IMR-90 (cell line): Measurements from ENCODE around the gene UPF1. TPM values are rescaled to one million over a fixed set of nuclear protein-coding genes. Genes with fewer than 3 reads are reported as not detected.

Source experiments
- ATAC-seq: fragments of 200-7000 bp; cut with Tn5 transposase; 2 replicates; pipeline ENCODE4 v1.9.1; 2020; ENCODE audit warnings: low read depth, mild to moderate bottlenecking, moderate library complexity
- BruUV-seq: library from RNA; stranded (reverse); fragments of 400-500 nt; replicated peaks from 2 replicates; lab custom pipeline; 2021; lab: Mats Ljungman, UMichigan
- CTCF ChIA-PET: fragments of 300-600 bp; formaldehyde crosslinking; extraction: SDS; loops from one replicate; lab custom pipeline; 2021; ENCODE audit warnings: antibody characterized with exemption; lab: Yijun Ruan, JAX
- POLR2A ChIA-PET: fragments of 300-600 bp; sonication (Branson Sonifier 250); formaldehyde crosslinking; loops from one replicate; lab custom pipeline; 2022; ENCODE audit warnings: antibody characterized with exemption; ENCODE audit not compliant: unreplicated experiment; lab: Charles Lee
- DNase-seq: peaks from one replicate; pipeline ENCODE4 v3.0.0; 2013
- H2AFZ ChIP-seq: replicated peaks from 2 replicates; pipeline ENCODE3; 2013; ENCODE audit warnings: low read length, mild to moderate bottlenecking; ENCODE audit not compliant: poor library complexity
- H2AK5ac ChIP-seq: 2 replicates; pipeline ENCODE4 v1.6.1; 2013; ENCODE audit warnings: low read depth, low read length, inconsistent platforms
- H2AK9ac ChIP-seq: replicated peaks from 2 replicates; pipeline ENCODE3; 2013; ENCODE audit warnings: mild to moderate bottlenecking, low read depth, low read length, moderate library complexity; ENCODE audit not compliant: poor library complexity
- H2BK120ac ChIP-seq: 2 replicates; pipeline ENCODE4 v1.6.1; 2013; ENCODE audit warnings: low read depth, low read length, inconsistent platforms
- H2BK15ac ChIP-seq: 3 replicates; pipeline ENCODE4 v1.6.1; 2013; ENCODE audit warnings: low read depth, low read length, inconsistent platforms
- H2BK20ac ChIP-seq: 2 replicates; pipeline ENCODE4 v1.6.1; 2013; ENCODE audit warnings: low read depth, mild to moderate bottlenecking, inconsistent platforms, low read length, moderate library complexity
- H2BK5ac ChIP-seq: 2 replicates; pipeline ENCODE4 v1.6.1; 2013; ENCODE audit warnings: mild to moderate bottlenecking, low read depth, low read length, inconsistent platforms; ENCODE audit not compliant: poor library complexity, severe bottlenecking
- H3K14ac ChIP-seq: replicated peaks from 2 replicates; pipeline ENCODE4 v1.6.1; 2013; ENCODE audit warnings: low read depth, low read length, inconsistent platforms
- H3K18ac ChIP-seq: 2 replicates; pipeline ENCODE4 v1.6.1; 2013; ENCODE audit warnings: low read depth, low read length, control low read depth
- H3K23ac ChIP-seq: 2 replicates; pipeline ENCODE4 v1.6.1; 2013; ENCODE audit warnings: low read depth, low read length, inconsistent platforms
- H3K27ac ChIP-seq: 2 replicates; pipeline ENCODE4 v1.5.1; 2013; ENCODE audit warnings: mild to moderate bottlenecking, control low read depth, low read length; ENCODE audit not compliant: insufficient read depth
- H3K27me3 ChIP-seq: 2 replicates; pipeline ENCODE4 v1.6.1; 2013; ENCODE audit warnings: low read length; ENCODE audit not compliant: control insufficient read depth, insufficient read depth
- H3K36me3 ChIP-seq: 2 replicates; pipeline ENCODE4 v1.6.1; 2013; ENCODE audit warnings: low read length, mixed read lengths; ENCODE audit not compliant: control insufficient read depth, insufficient read depth
- H3K4ac ChIP-seq: 2 replicates; pipeline ENCODE4 v1.6.1; 2013; ENCODE audit warnings: low read depth, low read length, inconsistent platforms
- H3K4me1 ChIP-seq: 2 replicates; pipeline ENCODE4 v1.6.1; 2013; ENCODE audit warnings: low read length, mixed read lengths; ENCODE audit not compliant: control insufficient read depth, insufficient read depth
- H3K4me2 ChIP-seq: 2 replicates; pipeline ENCODE4 v1.6.1; 2013; ENCODE audit warnings: low read depth, mild to moderate bottlenecking, control low read depth, low read length, moderate library complexity
- H3K4me3 ChIP-seq: 2 replicates; pipeline ENCODE4 v1.5.1; 2013; ENCODE audit warnings: low read depth, mild to moderate bottlenecking, control low read depth, low read length, moderate library complexity; ENCODE audit not compliant: insufficient read depth
- H3K56ac ChIP-seq: 2 replicates; pipeline ENCODE4 v1.6.1; 2013; ENCODE audit warnings: low read length, inconsistent platforms; ENCODE audit not compliant: insufficient read depth; ENCODE audit errors: extremely low read depth
- H3K79me1 ChIP-seq, 2 experiments: 2 replicates each; pipeline ENCODE4 v1.6.1; 2013; ENCODE audit warnings: low read length in 2 of 2, inconsistent platforms in 1 of 2, low read depth in 1 of 2
- H3K9ac ChIP-seq: 2 replicates; pipeline ENCODE4 v1.6.1; 2013; ENCODE audit warnings: low read depth, low read length, control low read depth
- H3K9me1 ChIP-seq: 2 replicates; pipeline ENCODE4 v1.6.1; 2013; ENCODE audit warnings: low read length, inconsistent platforms; ENCODE audit not compliant: insufficient read depth
- H3K9me3 ChIP-seq: 2 replicates; pipeline ENCODE4 v1.6.1; 2013; ENCODE audit warnings: low read length; ENCODE audit not compliant: control insufficient read depth, insufficient read depth
- H4K20me1 ChIP-seq: 2 replicates; pipeline ENCODE4 v1.6.1; 2013; ENCODE audit warnings: low read length, inconsistent platforms; ENCODE audit not compliant: insufficient read depth
- H4K5ac ChIP-seq: 2 replicates; pipeline ENCODE4 v1.6.1; 2013; ENCODE audit warnings: mild to moderate bottlenecking, low read depth, low read length, control low read depth
- H4K8ac ChIP-seq, 2 experiments: 2 replicates each; pipeline ENCODE4 v1.6.1; 2013; ENCODE audit warnings: low read depth in 2 of 2, low read length in 2 of 2, control low read depth in 1 of 2, inconsistent platforms in 1 of 2
- H4K91ac ChIP-seq: 2 replicates; pipeline ENCODE4 v1.6.1; 2013; ENCODE audit warnings: low read depth, low read length, inconsistent platforms; ENCODE audit not compliant: insufficient read depth
- BHLHE40 ChIP-seq: fragments of 150-350 bp; IDR thresholded peaks from 2 replicates; pipeline ENCODE4 v1.6.1; 2016; ENCODE audit warnings: mild to moderate bottlenecking, low read depth, low read length
- CHD1 ChIP-seq: IDR thresholded peaks from 2 replicates; pipeline ENCODE4 v1.6.1; 2012; ENCODE audit warnings: low read depth, low read length, improper control_type of control experiment
- CTCF ChIP-seq: conservative IDR thresholded peaks from 2 replicates; pipeline ENCODE4 v1.5.1; 2012; ENCODE audit warnings: mild to moderate bottlenecking, low read depth, low read length, improper control_type of control experiment
- FOS ChIP-seq: fragments of 150-350 bp; IDR thresholded peaks from 2 replicates; pipeline ENCODE4 v1.6.1; 2016; ENCODE audit warnings: low read depth, low read length
- MAFK ChIP-seq: IDR thresholded peaks from 2 replicates; pipeline ENCODE4 v1.6.1; 2012; ENCODE audit warnings: low read depth, low read length, improper control_type of control experiment
- MAZ ChIP-seq: IDR thresholded peaks from 2 replicates; pipeline ENCODE4 v1.6.1; 2012; ENCODE audit warnings: low read depth, mild to moderate bottlenecking, low read length, improper control_type of control experiment, moderate library complexity, borderline replicate concordance
- NFE2L2 ChIP-seq: fragments of 150-350 bp; IDR thresholded peaks from 2 replicates; pipeline ENCODE4 v1.6.1; 2016; ENCODE audit warnings: low read depth, mild to moderate bottlenecking, low read length
- POLR2A ChIP-seq: IDR thresholded peaks from 2 replicates; pipeline ENCODE4 v1.6.1; 2012; ENCODE audit warnings: mild to moderate bottlenecking, low read depth, low read length
- RAD21 ChIP-seq: IDR thresholded peaks from 2 replicates; pipeline ENCODE4 v1.6.1; 2012; ENCODE audit warnings: low read length, improper control_type of control experiment
- USF2 ChIP-seq: fragments of 150-350 bp; IDR thresholded peaks from 2 replicates; pipeline ENCODE4 v1.6.1; 2017; ENCODE audit warnings: mild to moderate bottlenecking, antibody characterized with exemption, low read length, low read depth
- WGBS, 2 experiments: methylation state at CpG; one replicate each; pipeline versions ENCODE4 v1.1.5 to v1.1.7; 2013; ENCODE audit warnings: missing lambda C conversion rate in 2 of 2; ENCODE audit not compliant: insufficient read length in 1 of 2; ENCODE audit errors: extremely low coverage in 2 of 2; 5-methylcytosine and 5-hydroxymethylcytosine counted together
- dilution Hi-C: fragments of 300-500 bp; cut with HindIII; formaldehyde crosslinking; loops from one replicate; pipeline ENCODE4 v1.14.3; 2018; ENCODE audit warnings: low sequenced_read_pairs; ENCODE audit not compliant: unreplicated experiment
- in situ Hi-C: fragments of 300-500 bp; cut with MboI; formaldehyde crosslinking; loops from 3 replicates; pipeline ENCODE4 v1.14.3; 2019; ENCODE audit warnings: low sequenced_read_pairs, inconsistent platforms, mixed read lengths
- intact Hi-C: fragments of 100-400 bp; cut with micrococcal nuclease; formaldehyde crosslinking; loops from 2 replicates; pipeline ENCODE4 v1.10.0; 2022
- polyA plus RNA-seq, 3 experiments: library from polyadenylated mRNA; depleted of rRNA; stranded (reverse); fragments of >200 nt; gene quantifications; 2 replicates each; pipeline ENCODE4 v1.2.3, GENCODE V29; 2012; ENCODE audit warnings: low replicate concordance in 1 of 3
- total RNA-seq: library from RNA; depleted of rRNA; stranded (reverse); fragments of >200 nt; gene quantifications from 2 replicates; pipeline ENCODE4 v1.2.3, GENCODE V29; 2012

The UPF1 gene
- total and polyA plus RNA-seq, 2 of the 4 experiments (the other 2 are of a cell fraction): 31.2 to 50.3 TPM

GRCh38 chr19:18869781-18870530, 38.2 kb downstream of the UPF1 start:
- BruUV-seq: no TSS peak
- POLR2A ChIA-PET: no interaction called here
- no peaks in the 10 kb centered on the region for H3K9me3 ChIP-seq
- H3K27me3 ChIP-seq: no peaks in the 10 kb centered on the region
- intact Hi-C loops (no loop called here), dilution Hi-C loops (no loop called here), in situ Hi-C loops (no loop called here)
- ATAC-seq (no peak), DNase-seq (no peak)
- H2AFZ ChIP-seq: no peak overlapping the region
- H3K4ac ChIP-seq: no peak overlapping the region
- no peak overlapping the region for H3K18ac ChIP-seq
- H3K4me3 ChIP-seq: no peak overlapping the region
- 50% methylated on average over 26 of the region's 62 CpGs; no CpG with 5 or more reads in 1 of the 2 experiments for WGBS, 2 experiments
- no peaks in the 10 kb centered on the region for H3K4me1 ChIP-seq
- no peak overlapping the region for H3K9ac ChIP-seq
- H3K79me1 ChIP-seq: peaks cover 2 to 6% of the 10 kb centered on the region in 2 experiments; a peak in 1 of 4 replicates
- no peak overlapping the region for H2BK120ac ChIP-seq
- H2AK9ac ChIP-seq: no peak overlapping the region
- no peak overlapping the region for H3K56ac ChIP-seq
- H2BK15ac ChIP-seq: no peak overlapping the region
- no peak overlapping the region for H2BK5ac ChIP-seq
- no peak overlapping the region for H3K23ac ChIP-seq
- no peak overlapping the region for H2BK20ac ChIP-seq
- H4K20me1 ChIP-seq: peaks cover 8% of the 10 kb centered on the region
- CTCF ChIA-PET: no interaction called here
- H3K9me1 ChIP-seq: no peaks in the 10 kb centered on the region
- H3K4me2 ChIP-seq: no peak overlapping the region
- peaks cover 31% of the 10 kb centered on the region for H3K36me3 ChIP-seq
- no peak overlapping the region for H2AK5ac ChIP-seq
- no peak overlapping the region for H4K5ac ChIP-seq
- no peak for TF ChIP-seq MAFK
- no peak for TF ChIP-seq POLR2A
- no peak for TF ChIP-seq CTCF
- no peak for TF ChIP-seq MAZ
- no peak for TF ChIP-seq USF2
- no peak for TF ChIP-seq FOS
- TF ChIP-seq RAD21: no peak
- no peak for TF ChIP-seq NFE2L2
- no peak for TF ChIP-seq CHD1
- no peak for TF ChIP-seq BHLHE40
- no peak overlapping the region for H3K14ac ChIP-seq
- no peak overlapping the region for H4K8ac ChIP-seq
- no peak overlapping the region for H3K27ac ChIP-seq
- H4K91ac ChIP-seq: no peak overlapping the region
